HG03135 (cell line): ENCODE results near the gene EOGT.

ENCODE experiments used
- ATAC-seq: cut with Tn5 transposase; IDR thresholded peaks from one replicate; pipeline ENCODE4 v1.9.1; 2021; ENCODE audit warnings: mild to moderate bottlenecking, moderate library complexity; ENCODE audit not compliant: unreplicated experiment

EOGT gene

DNA sequence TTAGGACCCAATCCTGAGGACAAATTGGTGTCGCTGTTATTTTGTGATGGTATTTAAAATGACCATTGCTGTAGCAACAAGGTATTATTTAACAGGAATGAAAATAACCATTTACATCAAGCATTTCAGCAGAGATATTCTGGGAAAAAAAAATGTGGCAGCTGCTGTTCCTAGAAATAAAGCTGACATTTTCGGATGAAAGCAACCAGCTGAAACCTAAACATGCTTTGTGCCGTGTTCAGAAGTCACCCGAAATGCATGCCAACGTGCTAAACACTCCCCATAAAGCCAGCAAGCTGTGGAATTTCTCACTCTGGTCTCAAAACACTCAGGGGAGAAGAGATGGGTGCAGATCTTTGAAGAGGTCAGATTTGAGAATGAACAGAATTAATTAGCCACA, 49.6 kb downstream of the EOGT start:
- ATAC-seq = no peak

- no peak for ATAC-seq
Observed at GRCh38 chr3:68963376-68963775, 50.1 kb downstream of the EOGT start.

GRCh38 chr3:68958932-68959331, 54.6 kb downstream of the EOGT start:
- no peak for ATAC-seq

- no peak for ATAC-seq
Observed at GRCh38 chr3:68957895-68958294, 55.6 kb downstream of the EOGT start.

GRCh38 chr3:68953816-68954444, 59.6 kb downstream of the EOGT start:
- ATAC-seq = no peak

DNA sequence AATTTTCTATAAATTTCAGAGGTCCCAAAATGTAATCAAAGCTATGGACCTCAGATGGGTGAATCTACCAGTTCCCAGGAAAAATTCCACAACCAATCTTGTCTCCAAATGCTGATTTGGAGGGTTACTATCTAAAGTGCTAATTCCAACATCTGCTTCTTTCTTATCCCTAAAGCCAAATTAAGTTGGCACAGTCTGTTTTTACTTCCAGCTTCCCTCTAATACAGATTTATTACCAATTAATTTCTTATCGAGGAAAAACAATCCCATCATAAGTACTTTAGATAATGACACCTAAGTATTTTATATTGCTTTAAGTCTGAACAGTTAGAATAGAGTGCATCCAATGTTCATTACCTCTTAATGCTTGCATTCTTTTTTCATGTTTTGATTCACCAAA, 68.3 kb downstream of the EOGT start:
- no peak for ATAC-seq

GRCh38 chr3:68943753-68944500, 69.6 kb downstream of the EOGT start:
- no peak for ATAC-seq

DNA sequence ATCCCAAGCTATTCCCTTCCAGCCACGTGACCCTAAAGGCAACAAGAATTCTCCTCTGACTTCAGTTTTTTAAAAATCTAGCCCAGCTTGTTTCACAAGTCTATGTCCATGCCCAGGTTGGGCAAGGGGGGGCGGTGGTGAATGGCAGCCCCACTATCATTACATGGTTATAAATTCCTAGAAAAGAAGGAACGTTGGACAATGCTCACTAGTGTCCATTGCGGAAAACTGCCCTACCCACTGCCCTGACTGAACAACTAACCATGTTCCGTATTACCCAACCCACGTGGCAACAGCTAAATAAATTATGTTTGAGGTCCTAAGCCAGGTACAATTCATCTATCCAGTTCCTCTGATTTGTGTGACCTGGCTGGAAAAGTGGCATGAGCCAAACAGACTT, 72.4 kb downstream of the EOGT start:
- no peak for ATAC-seq

DNA sequence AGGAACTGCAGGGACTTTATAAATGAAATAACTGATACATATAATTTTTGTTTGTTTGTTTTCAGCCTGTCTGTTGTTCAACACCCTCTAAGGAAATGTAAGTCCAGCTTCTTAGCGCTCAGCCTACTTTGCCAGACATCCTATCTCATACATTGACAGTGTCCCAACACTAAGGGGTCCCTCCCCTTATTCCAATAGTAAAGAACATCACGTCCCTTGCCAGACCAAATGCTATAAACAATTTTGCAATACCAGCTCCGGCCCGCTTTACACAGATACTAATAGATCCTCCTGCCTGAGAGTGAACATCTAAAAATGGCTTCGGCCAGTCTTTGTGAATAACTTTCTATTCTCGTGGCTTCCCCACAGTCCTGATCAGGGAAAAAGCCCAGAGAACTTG, 76.6 kb downstream of the EOGT start:
- no peak for ATAC-seq

- ATAC-seq = no peak
Observed at GRCh38 chr3:68935778-68936177, 77.7 kb downstream of the EOGT start.

DNA sequence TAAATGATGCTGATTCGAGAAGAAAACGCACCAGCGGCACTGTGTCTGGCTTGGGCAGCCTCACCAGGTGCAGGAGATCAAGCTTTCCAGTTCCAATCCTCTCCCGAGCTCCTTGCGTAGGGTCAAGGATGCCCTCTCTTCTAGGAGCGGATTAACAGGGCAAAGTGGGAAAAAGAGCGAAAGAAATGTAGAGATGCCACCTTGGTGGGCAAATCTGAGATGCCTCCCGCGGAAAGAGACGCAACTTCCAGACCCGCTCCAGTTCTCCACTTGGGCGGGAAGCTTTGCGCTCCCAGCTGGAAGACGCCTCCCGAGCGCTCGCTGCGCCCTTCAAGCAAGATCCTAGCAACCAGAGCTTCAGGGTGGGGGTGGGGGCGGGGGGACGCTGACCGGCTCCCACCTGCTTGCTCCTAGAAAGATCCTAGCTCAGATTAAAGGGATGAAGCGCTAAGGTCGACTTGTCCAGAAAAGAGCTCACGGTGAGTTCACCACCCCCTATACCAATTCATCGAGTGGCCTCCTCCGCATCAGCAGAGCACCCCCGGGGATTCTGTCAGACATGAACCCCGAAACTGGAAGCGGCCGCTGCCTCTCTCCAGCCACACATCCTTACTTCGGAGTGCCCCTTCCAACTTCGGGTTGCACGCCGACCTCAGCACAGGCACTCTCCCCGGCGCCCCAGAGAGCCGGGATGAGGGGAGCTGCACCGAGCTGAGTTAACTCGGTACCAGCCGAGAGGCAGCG, 81.9 kb downstream of the EOGT start:
- no peak for ATAC-seq
